ENCODE data around the gene CELF2.

Gene CELF2

GRCh38 chr10:11292576-11293302 lies 275.1 kb downstream of the CELF2 start:
- no peak for DNase-seq (ENCODE audit: low read depth)
- TF ChIP-seq POLR2A (IDR thresholded peaks at IDR 0.05; ENCODE audit: extremely low read depth, insufficient read length) (no peak), MYC (IDR thresholded peaks at IDR 0.05; ENCODE audit: low read depth, low read length) (no peak)
- H3K4me3 ChIP-seq (ENCODE audit: low read depth, low read length), result no peak overlapping the region

GRCh38 chr10:11293332-11293731 lies 275.7 kb downstream of the CELF2 start:
- TF ChIP-seq POLR2A (IDR thresholded peaks at IDR 0.05; ENCODE audit: extremely low read depth, insufficient read length) (no peak), MAX (IDR thresholded peaks at IDR 0.05; ENCODE audit: low read depth, low read length) (no peak), CTCF (IDR thresholded peaks at IDR 0.05; ENCODE audit: low read depth, low read length) (no peak), MYC (IDR thresholded peaks at IDR 0.05; ENCODE audit: low read depth, low read length) (no peak)
- H3K4me3 ChIP-seq (ENCODE audit: low read depth, low read length), result no peak overlapping the region
- DNase-seq (ENCODE audit: low read depth), result no peak

GRCh38 chr10:11294831-11295450 lies 277.3 kb downstream of the CELF2 start:
- TF ChIP-seq CTCF (IDR thresholded peaks at IDR 0.05; ENCODE audit: low read depth, low read length) (no peak), MYC (IDR thresholded peaks at IDR 0.05; ENCODE audit: low read depth, low read length) (no peak), POLR2A (IDR thresholded peaks at IDR 0.05; ENCODE audit: extremely low read depth, insufficient read length) (no peak), MAX (IDR thresholded peaks at IDR 0.05; ENCODE audit: low read depth, low read length) (no peak)
- no peak for DNase-seq (ENCODE audit: low read depth)
- no peak overlapping the region for H3K4me3 ChIP-seq (ENCODE audit: low read depth, low read length)

GRCh38 chr10:11295492-11295891 lies 277.8 kb downstream of the CELF2 start:
- no peak overlapping the region for H3K4me3 ChIP-seq (ENCODE audit: low read depth, low read length)
- no peak for TF ChIP-seq POLR2A (IDR thresholded peaks at IDR 0.05; ENCODE audit: extremely low read depth, insufficient read length)
- no peak for TF ChIP-seq MYC (IDR thresholded peaks at IDR 0.05; ENCODE audit: low read depth, low read length)
- DNase-seq (ENCODE audit: low read depth), result no peak

- no peak for DNase-seq (ENCODE audit: low read depth)
- no peak for TF ChIP-seq POLR2A (IDR thresholded peaks at IDR 0.05; ENCODE audit: extremely low read depth, insufficient read length)
- TF ChIP-seq MYC (IDR thresholded peaks at IDR 0.05; ENCODE audit: low read depth, low read length), result no peak
- no peak for TF ChIP-seq MAX (IDR thresholded peaks at IDR 0.05; ENCODE audit: low read depth, low read length)
- TF ChIP-seq CTCF (IDR thresholded peaks at IDR 0.05; ENCODE audit: low read depth, low read length), result no peak
- no peak overlapping the region for H3K4me3 ChIP-seq (ENCODE audit: low read depth, low read length)
Observed at GRCh38 chr10:11297136-11297535, 279.5 kb downstream of the CELF2 start.

- DNase-seq (ENCODE audit: low read depth), result no peak
- no peak overlapping the region for H3K4me3 ChIP-seq (ENCODE audit: low read depth, low read length)
- TF ChIP-seq POLR2A (IDR thresholded peaks at IDR 0.05; ENCODE audit: extremely low read depth, insufficient read length) (no peak), MYC (IDR thresholded peaks at IDR 0.05; ENCODE audit: low read depth, low read length) (no peak), CTCF (IDR thresholded peaks at IDR 0.05; ENCODE audit: low read depth, low read length) (no peak), MAX (IDR thresholded peaks at IDR 0.05; ENCODE audit: low read depth, low read length) (no peak)
Observed at GRCh38 chr10:11298116-11298515, 280.4 kb downstream of the CELF2 start.

Data from NB4 (cell line).